Measurements from ENCODE around the gene IRS2. TPM values are rescaled to one million over a fixed set of nuclear protein-coding genes. Genes with fewer than 3 reads are reported as not detected.

IRS2 gene
- total and polyA plus RNA-seq, 3 donors from 2014 or later, result 6.9 to 33.4 (median 23.9) TPM

GRCh38 chr13:109738298-109738746 is 48.1 kb downstream of the IRS2 start:
- Histone ChIP-seq H3K27me3 (no peaks in the 10 kb centered on the region), H3K27ac (no peak overlapping the region), H3K4me3 (no peak overlapping the region), H3K4me1 (no peaks in the 10 kb centered on the region), H3K9me3 (no peaks in the 10 kb centered on the region), H3K36me3 (ENCODE audit: low read depth, missing control alignments) (no peaks in the 10 kb centered on the region)
- DNase-seq, result no peak
- TF ChIP-seq POLR2A (IDR thresholded peaks at IDR 0.05) (no peak), CTCF (IDR thresholded peaks at IDR 0.05) (no peak)
- intact Hi-C loops (cut with DNase I; ENCODE audit: low total_unique reads), result no loop called here
- WGBS, 2 donors, result 82 to 93% methylated on average over 10 to 14 of the region's 14 CpGs

DNA sequence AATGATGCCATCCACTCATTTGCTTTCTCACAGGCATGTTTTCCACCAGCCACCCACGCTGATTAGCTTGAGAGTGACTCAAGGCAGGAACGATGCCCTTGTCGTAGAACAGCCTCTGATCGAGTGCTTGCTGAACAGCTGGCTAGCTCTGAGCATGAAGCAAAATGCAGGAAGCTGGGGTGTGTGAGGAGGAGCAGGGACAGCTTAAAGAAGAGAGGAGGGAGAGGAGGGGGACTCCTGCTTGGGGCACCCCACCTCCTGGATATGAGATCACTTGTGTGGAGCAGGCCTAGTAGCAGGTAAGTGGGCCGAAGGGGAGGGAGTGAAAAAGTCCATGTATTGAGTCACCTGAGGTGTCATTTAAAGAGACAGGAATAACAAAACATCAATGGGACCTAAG is 48.8 kb downstream of the IRS2 start:
- WGBS, 2 donors, result 80 to 90% methylated on average over 5 of the region's 5 CpGs
- H3K27me3 ChIP-seq, result no peaks in the 10 kb centered on the region
- intact Hi-C loops (cut with DNase I; ENCODE audit: low total_unique reads), result no loop called here
- TF ChIP-seq POLR2A (IDR thresholded peaks at IDR 0.05) (no peak), CTCF (IDR thresholded peaks at IDR 0.05) (no peak)
- DNase-seq, result no peak
- H3K9me3 ChIP-seq, result no peaks in the 10 kb centered on the region
- no peak overlapping the region for H3K27ac ChIP-seq
- H3K36me3 ChIP-seq (ENCODE audit: low read depth, missing control alignments), result no peaks in the 10 kb centered on the region
- no peaks in the 10 kb centered on the region for H3K4me1 ChIP-seq
- H3K4me3 ChIP-seq, result no peak overlapping the region

DNA sequence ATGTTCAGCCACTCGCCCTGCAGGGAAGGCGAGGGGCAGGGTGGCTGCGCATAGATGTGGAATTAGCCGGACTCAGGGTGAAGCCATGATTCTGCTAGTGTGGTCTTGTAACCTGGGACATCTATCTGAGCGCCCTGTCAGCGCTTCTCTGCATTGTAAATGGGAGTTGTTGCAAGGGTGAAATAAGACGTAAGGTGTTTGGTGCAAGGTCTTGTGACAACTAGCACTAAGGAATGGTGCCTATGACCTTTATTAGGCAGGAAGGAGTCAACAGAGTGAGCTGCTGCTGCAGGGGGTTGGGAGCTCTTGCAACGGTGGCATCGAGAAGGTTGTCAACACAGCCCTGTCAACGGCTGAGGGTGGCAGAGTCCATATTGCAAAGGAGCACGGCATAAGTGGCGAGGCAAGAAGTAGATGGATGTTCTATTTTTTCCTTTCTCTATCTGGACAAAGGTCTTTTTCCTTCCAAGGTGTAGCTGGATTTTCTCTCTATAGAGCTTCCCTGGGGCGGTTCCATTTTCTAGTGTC is 49.3 kb downstream of the IRS2 start:
- Histone ChIP-seq H3K4me3 (no peak overlapping the region), H3K4me1 (no peaks in the 10 kb centered on the region), H3K9me3 (no peaks in the 10 kb centered on the region), H3K36me3 (ENCODE audit: low read depth, missing control alignments) (no peaks in the 10 kb centered on the region), H3K27me3 (no peaks in the 10 kb centered on the region), H3K27ac (no peak overlapping the region)
- intact Hi-C loops (cut with DNase I; ENCODE audit: low total_unique reads), result no loop called here
- no peak for DNase-seq
- 85 to 96% methylated on average over 13 of the region's 13 CpGs for WGBS, 2 donors
- no peak for TF ChIP-seq CTCF (IDR thresholded peaks at IDR 0.05)
- TF ChIP-seq POLR2A (IDR thresholded peaks at IDR 0.05), result no peak

DNA sequence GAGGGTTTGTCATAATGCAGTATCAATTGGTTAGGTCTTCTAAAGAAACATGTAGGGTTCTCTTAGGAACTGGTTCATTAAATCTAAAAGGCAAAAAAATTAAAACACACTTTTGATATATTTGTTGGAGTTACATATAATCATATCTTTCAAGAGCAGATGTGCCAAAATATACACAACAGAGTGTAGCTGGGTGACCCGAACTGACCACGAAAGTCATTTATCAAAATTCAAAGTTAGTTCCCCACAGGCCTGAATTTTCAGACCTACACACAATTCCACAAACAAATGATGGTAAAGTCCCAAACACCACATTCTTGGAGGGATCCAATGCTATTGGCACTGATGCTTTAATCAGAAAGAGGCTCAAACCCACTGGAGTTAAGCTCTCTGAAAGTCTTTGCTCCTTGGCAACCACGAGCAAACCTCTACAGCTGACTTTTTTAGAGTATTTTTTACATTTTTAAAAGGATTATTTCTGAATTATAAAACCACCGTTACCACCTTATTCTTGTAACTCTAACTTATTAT is 50.9 kb downstream of the IRS2 start:
- WGBS, 2 donors, result 79 to 92% methylated on average over 4 of the region's 4 CpGs
- no peak for DNase-seq

More for the DNA sequence above, 50.9 kb downstream of the IRS2 start:
- intact Hi-C loops (cut with DNase I; ENCODE audit: low total_unique reads), result no loop called here
- Histone ChIP-seq H3K9me3 (no peaks in the 10 kb centered on the region), H3K4me3 (no peak overlapping the region), H3K4me1 (no peaks in the 10 kb centered on the region), H3K36me3 (ENCODE audit: low read depth, missing control alignments) (no peaks in the 10 kb centered on the region), H3K27me3 (no peaks in the 10 kb centered on the region), H3K27ac (no peak overlapping the region)
- TF ChIP-seq POLR2A (IDR thresholded peaks at IDR 0.05), result no peak
- TF ChIP-seq CTCF (IDR thresholded peaks at IDR 0.05), result no peak

Data from testis (tissue), 3 donors.